ENCODE measurements around the gene SLC25A13.

DNA sequence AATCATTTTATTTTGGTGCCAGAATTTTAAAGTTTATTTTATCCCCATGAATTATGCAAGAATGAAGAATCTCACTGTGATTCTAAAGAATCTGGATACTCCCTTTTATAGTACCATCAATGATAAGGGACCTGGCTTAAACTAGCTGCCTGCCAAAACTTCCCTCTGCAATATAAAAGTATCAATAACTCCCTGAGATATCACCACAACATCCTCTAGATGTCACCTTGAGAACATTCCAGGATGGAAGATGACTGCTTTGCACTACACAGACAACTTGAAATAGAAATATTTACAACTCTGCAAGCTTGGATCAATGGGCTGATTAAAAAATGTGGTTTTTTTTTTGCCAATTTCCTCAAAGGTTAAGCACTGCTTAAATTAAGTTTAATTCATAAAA lies 142.1 kb downstream of the SLC25A13 start:
- TF ChIP-seq CTCF (conservative IDR thresholded peaks at IDR 0.05) (no peak; the same call in 1 of the 2 replicates), EZH2 (IDR thresholded peaks at IDR 0.05; ENCODE audit: low read depth) (no peak)

Data from PC-9 (cell line).